ENCODE results near the gene FANCC. TPM values are rescaled to one million over a fixed set of nuclear protein-coding genes. Genes with fewer than 3 reads are reported as not detected.

Gene FANCC
- total RNA-seq, 1 experiment from 2014 or later = 44.7 TPM

- H3K4me1 ChIP-seq (replicated peaks; ENCODE audit: insufficient read depth) = peaks cover 23% of the 10 kb centered on the region
- no peak for DNase-seq
- intact Hi-C loops (cut with micrococcal nuclease; ENCODE audit: unreplicated experiment) = no loop called here
- no peak overlapping the region for H3K4me3 ChIP-seq
- ChIA-PET CTCF (interaction anchor here (0.6 kb wide), 1 partner anchor 45 kb away, joined by 3 read pairs; no protein-coding TSS in a partner anchor), POLR2A (ENCODE audit: unreplicated experiment) (no interaction called here)
- no peak overlapping the region for H2AFZ ChIP-seq
- no peaks in the 10 kb centered on the region; the same call in 1 of the 2 replicates for H3K36me3 ChIP-seq (ENCODE audit: low read depth)
- H3K4me2 ChIP-seq = no peak overlapping the region
- H3K9me3 ChIP-seq (ENCODE audit: insufficient read depth, low read depth) = no peaks in the 10 kb centered on the region
- no peaks in the 10 kb centered on the region for H3K27me3 ChIP-seq (ENCODE audit: insufficient read depth, low read depth)
- H3K79me2 ChIP-seq (ENCODE audit: low read depth) = peaks cover 27% of the 10 kb centered on the region; the same call in 1 of the 2 replicates
- no peaks in the 10 kb centered on the region for H3K9me2 ChIP-seq (ENCODE audit: insufficient read depth)
- H4K20me1 ChIP-seq (ENCODE audit: insufficient read depth) = no peaks in the 10 kb centered on the region; the same call in 1 of the 2 replicates
- no peak overlapping the region for H3K27ac ChIP-seq
- no TSS peak for BruUV-seq (replicated peaks)
- no peak for TF ChIP-seq EZH2 (IDR thresholded peaks at IDR 0.05; ENCODE audit: low read depth)
- no peak for TF ChIP-seq CTCF (conservative IDR thresholded peaks at IDR 0.05)
- H3F3A ChIP-seq (ENCODE audit: insufficient read depth, low read depth) = peaks cover 27% of the 10 kb centered on the region
Observed at GRCh38 chr9:95096381-95096780, 221.1 kb downstream of the FANCC start.

- H3K4me1 ChIP-seq (replicated peaks; ENCODE audit: insufficient read depth) = peaks cover 29% of the 10 kb centered on the region
- no TSS peak for BruUV-seq (replicated peaks)
- H3K79me2 ChIP-seq (ENCODE audit: low read depth) = peaks cover 27% of the 10 kb centered on the region; the same call in 1 of the 2 replicates
- no peak overlapping the region for H3K4me2 ChIP-seq
- no peaks in the 10 kb centered on the region for H3K9me3 ChIP-seq (ENCODE audit: insufficient read depth, low read depth)
- no peaks in the 10 kb centered on the region for H4K20me1 ChIP-seq (ENCODE audit: insufficient read depth)
- no peak for TF ChIP-seq CTCF (conservative IDR thresholded peaks at IDR 0.05)
- no peak for TF ChIP-seq EZH2 (IDR thresholded peaks at IDR 0.05; ENCODE audit: low read depth)
- no peak overlapping the region for H3K4me3 ChIP-seq
- CTCF ChIA-PET = interaction anchor here (0.6 kb wide), 3 partner anchors 22 to 456 kb away, joined by 3 to 7 read pairs (median 3); no protein-coding TSS in a partner anchor
- H3K9me2 ChIP-seq (ENCODE audit: insufficient read depth) = no peaks in the 10 kb centered on the region
- no peaks in the 10 kb centered on the region for H3K27me3 ChIP-seq (ENCODE audit: insufficient read depth, low read depth)
- H2AFZ ChIP-seq = no peak overlapping the region
- no peak for DNase-seq
- H3K27ac ChIP-seq = no peak overlapping the region
- POLR2A ChIA-PET (ENCODE audit: unreplicated experiment) = interaction anchor here (0.6 to 0.7 kb wide), 2 partner anchors 145 to 278 kb away, joined by 5 to 20 read pairs; no protein-coding TSS in a partner anchor
- intact Hi-C loops (cut with micrococcal nuclease; ENCODE audit: unreplicated experiment) = no loop called here
- no peaks in the 10 kb centered on the region; the same call in 1 of the 2 replicates for H3K36me3 ChIP-seq (ENCODE audit: low read depth)
- H3F3A ChIP-seq (ENCODE audit: insufficient read depth, low read depth) = peaks cover 33% of the 10 kb centered on the region
Observed at GRCh38 chr9:95095641-95096355, 221.7 kb downstream of the FANCC start.

GRCh38 chr9:95094002-95094401 is 223.5 kb downstream of the FANCC start:
- H3K9me2 ChIP-seq (ENCODE audit: insufficient read depth) = no peaks in the 10 kb centered on the region
- H3K4me2 ChIP-seq = no peak overlapping the region
- peaks cover 4% of the 10 kb centered on the region; the same call in 1 of the 2 replicates for H3K36me3 ChIP-seq (ENCODE audit: low read depth)
- H3K27ac ChIP-seq = no peak overlapping the region
- no peaks in the 10 kb centered on the region for H3K9me3 ChIP-seq (ENCODE audit: insufficient read depth, low read depth)
- H3F3A ChIP-seq (ENCODE audit: insufficient read depth, low read depth) = peaks cover 51% of the 10 kb centered on the region
- no peak overlapping the region for H2AFZ ChIP-seq
- H4K20me1 ChIP-seq (ENCODE audit: insufficient read depth) = no peaks in the 10 kb centered on the region
- H3K4me1 ChIP-seq (replicated peaks; ENCODE audit: insufficient read depth) = peaks cover 47% of the 10 kb centered on the region
- H3K79me2 ChIP-seq (ENCODE audit: low read depth) = peaks cover 33% of the 10 kb centered on the region
- no TSS peak for BruUV-seq (replicated peaks)
- H3K4me3 ChIP-seq = no peak overlapping the region
- ChIA-PET CTCF (interaction anchor here (0.6 kb wide), 1 partner anchor 317 kb away, joined by 4 read pairs; no protein-coding TSS in a partner anchor), POLR2A (ENCODE audit: unreplicated experiment) (interaction anchor here (0.6 kb wide), 2 partner anchors 85 to 171 kb away, joined by 3 to 4 read pairs; no protein-coding TSS in a partner anchor)
- DNase-seq = no peak
- intact Hi-C loops (cut with micrococcal nuclease; ENCODE audit: unreplicated experiment) = loop anchor here (5.0 kb wide), 1 partner anchor 77 kb away; no protein-coding TSS in a partner anchor
- TF ChIP-seq CTCF (conservative IDR thresholded peaks at IDR 0.05) (no peak), EZH2 (IDR thresholded peaks at IDR 0.05; ENCODE audit: low read depth) (no peak)
- no peaks in the 10 kb centered on the region for H3K27me3 ChIP-seq (ENCODE audit: insufficient read depth, low read depth)
